K562 (cell line): Measurements from ENCODE around the gene COX6B1. TPM values are rescaled to one million over a fixed set of nuclear protein-coding genes. Genes with fewer than 3 reads are reported as not detected.

Source experiments
- BACH1 ChIP-seq: fragments of 200-800 bp; sonication (Bioruptor generic); IDR thresholded peaks from 2 replicates; pipeline ENCODE4 v1.6.1; 2016; ENCODE audit warnings: missing genetic modification characterization, missing compliant biosample characterization
- BRD4 ChIP-seq: fragments of 200-600 bp; sonication (generic); IDR thresholded peaks from 2 replicates; pipeline ENCODE4 v1.6.1; 2017; ENCODE audit warnings: inconsistent platforms
- CHD2 ChIP-seq: IDR thresholded peaks from 2 replicates; pipeline ENCODE4 v1.6.1; 2011; ENCODE audit warnings: low read depth, low read length
- CREBBP ChIP-seq: IDR thresholded peaks from one replicate; pipeline ENCODE4 v1.6.1; 2012; ENCODE audit warnings: low read depth, mild to moderate bottlenecking, control low read depth, inconsistent platforms, low read length
- CXXC5 ChIP-seq: fragments of 250-450 bp; sonication (Bioruptor Pico); IDR thresholded peaks from 2 replicates; pipeline ENCODE4 v1.8.0; 2022; ENCODE audit warnings: inconsistent platforms, mild to moderate bottlenecking, moderate library complexity
- E2F4 ChIP-seq: sonication (generic); formaldehyde crosslinking; IDR thresholded peaks from 2 replicates; pipeline ENCODE4 v1.8.0; 2022; ENCODE audit warnings: mild to moderate bottlenecking, low read depth, missing genetic modification reagents
- E2F6 ChIP-seq, 2 experiments: IDR thresholded peaks; 2 replicates each; pipeline ENCODE4 v1.6.1; 2011; ENCODE audit warnings: borderline replicate concordance in 1 of 2, control low read depth in 1 of 2, low read depth in 1 of 2, low read length in 1 of 2, mild to moderate bottlenecking in 1 of 2, mixed read lengths in 1 of 2, moderate library complexity in 1 of 2; ENCODE audit not compliant: insufficient read depth in 1 of 2, insufficient read length in 1 of 2, poor library complexity in 1 of 2, severe bottlenecking in 1 of 2; ENCODE audit errors: extremely low read depth in 1 of 2
- FOXA3 ChIP-seq, 2 experiments: fragments of 450-650 bp in 1 of 2; sonication (generic) in 1 of 2; formaldehyde crosslinking; IDR thresholded peaks in 1 of 2; conservative IDR thresholded peaks in 1 of 2; 2 replicates each; pipeline versions ENCODE4 v1.4.0 to v1.8.0; 2020 to 2022; ENCODE audit warnings: mild to moderate bottlenecking in 2 of 2, missing genetic modification reagents in 1 of 2
- GTF2F1 ChIP-seq: IDR thresholded peaks from 2 replicates; pipeline ENCODE4 v1.6.1; 2011; ENCODE audit warnings: low read depth, low read length, improper control_type of control experiment
- HMGN3 ChIP-seq: IDR thresholded peaks from 2 replicates; pipeline ENCODE4 v1.6.1; 2011; ENCODE audit warnings: borderline replicate concordance, low read depth, mild to moderate bottlenecking, mixed read lengths, low read length; ENCODE audit not compliant: insufficient read length; ENCODE audit errors: extremely low read depth
- HNRNPH1 ChIP-seq: fragments of 200-400 bp; formaldehyde crosslinking; optimal IDR thresholded peaks from 2 replicates; pipeline ENCODE3; 2017; ENCODE audit warnings: low read depth, mild to moderate bottlenecking, low read length, moderate library complexity
- RB1 ChIP-seq: fragments of 450-650 bp; IDR thresholded peaks from 2 replicates; pipeline ENCODE4 v1.6.1; 2017; ENCODE audit warnings: low read depth, mild to moderate bottlenecking
- RBM25 ChIP-seq: fragments of 200-400 bp; formaldehyde crosslinking; IDR thresholded peaks from 2 replicates; pipeline ENCODE4 v1.6.1; 2018; ENCODE audit warnings: low read length, low read depth, moderate library complexity; ENCODE audit not compliant: severe bottlenecking
- SETDB1 ChIP-seq: IDR thresholded peaks from one replicate; pipeline ENCODE4 v1.6.1; 2012; ENCODE audit warnings: low read length, control low read depth, inconsistent platforms
- ZEB2 ChIP-seq: fragments of 450-650 bp; IDR thresholded peaks from 2 replicates; pipeline ENCODE4 v1.6.1; 2016
- ZKSCAN3 ChIP-seq: fragments of 250-450 bp; sonication (Bioruptor Pico); IDR thresholded peaks from 2 replicates; pipeline ENCODE4 v1.4.0; 2020
- ZNF143 ChIP-seq: sonication (generic); formaldehyde crosslinking; IDR thresholded peaks from 2 replicates; pipeline ENCODE4 v1.9.0; 2022; ENCODE audit warnings: mild to moderate bottlenecking, missing genetic modification reagents
- ZNF431 ChIP-seq: sonication (generic); formaldehyde crosslinking; IDR thresholded peaks from 2 replicates; pipeline ENCODE4 v1.8.0; 2022; ENCODE audit warnings: mild to moderate bottlenecking, missing genetic modification reagents
- ZSCAN29 ChIP-seq: fragments of 450-650 bp; IDR thresholded peaks from 2 replicates; pipeline ENCODE4 v1.6.1; 2017
- polyA plus RNA-seq, 8 experiments: library from polyadenylated mRNA; depleted of rRNA in 4 of 8; stranded (reverse) in 5 of 8; unstranded in 3 of 8; fragments of >200 nt; fragmentation: Nextera tagmentation in 2 of 8; fragmentation: Illumina TruSeq in 1 of 8; extraction: Ambion mirVana in 2 of 8; extraction: Trizol in 1 of 8; gene quantifications; 2 replicates each; pipeline versions ENCODE4 v1.2.1 to v1.2.3, GENCODE V29; 2011 to 2014; ENCODE audit warnings: inconsistent platforms in 1 of 8, missing spikeins in 1 of 8
- total RNA-seq, 7 experiments: library from RNA; depleted of rRNA in 6 of 7; stranded (reverse); fragments of >200 nt in 6 of 7; fragmentation: Illumina TruSeq in 2 of 7; extraction: Trizol in 2 of 7; gene quantifications; 2 replicates each; pipeline versions ENCODE4 v1.2.1 to v1.2.3, GENCODE V29; 2011 to 2021; ENCODE audit warnings: low replicate concordance in 1 of 7
- TF ChIP-seq, protein P1 (sequence below): IDR thresholded peaks from 3 replicates; pipeline ENCODE4 v1.6.1; 2011; ENCODE audit warnings: borderline replicate concordance, mild to moderate bottlenecking; ENCODE audit not compliant: insufficient read length, insufficient read depth
- TF ChIP-seq, protein P2 (sequence below): sonication (generic); formaldehyde crosslinking; IDR thresholded peaks from 2 replicates; pipeline ENCODE4 v1.8.1; 2023; ENCODE audit warnings: mild to moderate bottlenecking, missing genetic modification reagents
- TF ChIP-seq, protein P3 (sequence below): sonication (generic); formaldehyde crosslinking; IDR thresholded peaks from 2 replicates; pipeline ENCODE4 v1.8.0; 2022; ENCODE audit warnings: mild to moderate bottlenecking, missing genetic modification reagents, borderline replicate concordance

COX6B1 gene
- total and polyA plus RNA-seq, 9 of the 15 experiments (the other 6 are each of a cell fraction or from before 2014, with no cell fraction given): 777 to 2,393 (median 1,219) TPM

DNA sequence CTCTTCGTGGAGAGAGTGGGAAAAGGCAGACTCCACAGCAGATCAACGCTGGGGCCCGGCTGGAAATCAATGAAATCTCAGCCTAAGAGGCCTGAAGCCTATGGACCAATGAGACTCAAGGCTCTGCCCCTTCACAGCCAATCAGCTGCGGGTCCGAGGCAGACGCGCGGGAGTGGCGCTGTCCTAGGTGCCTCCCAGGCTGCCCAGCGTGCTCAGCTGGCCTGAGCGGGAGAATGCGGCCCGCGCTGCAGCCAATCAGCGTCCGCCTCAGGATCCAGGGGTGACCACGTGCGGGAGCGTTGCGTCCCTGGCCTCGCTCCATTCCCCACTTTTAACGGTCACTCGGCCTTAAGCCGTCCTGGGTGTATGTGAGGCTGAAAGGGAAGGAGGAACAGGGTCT is 56.1 kb downstream of the COX6B1 start, which contains the start of gene ZBTB32 (continued):
- TF ChIP-seq, protein P1, sequence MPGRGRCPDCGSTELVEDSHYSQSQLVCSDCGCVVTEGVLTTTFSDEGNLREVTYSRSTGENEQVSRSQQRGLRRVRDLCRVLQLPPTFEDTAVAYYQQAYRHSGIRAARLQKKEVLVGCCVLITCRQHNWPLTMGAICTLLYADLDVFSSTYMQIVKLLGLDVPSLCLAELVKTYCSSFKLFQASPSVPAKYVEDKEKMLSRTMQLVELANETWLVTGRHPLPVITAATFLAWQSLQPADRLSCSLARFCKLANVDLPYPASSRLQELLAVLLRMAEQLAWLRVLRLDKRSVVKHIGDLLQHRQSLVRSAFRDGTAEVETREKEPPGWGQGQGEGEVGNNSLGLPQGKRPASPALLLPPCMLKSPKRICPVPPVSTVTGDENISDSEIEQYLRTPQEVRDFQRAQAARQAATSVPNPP: no peak
- no peak for TF ChIP-seq HNRNPH1
- TF ChIP-seq, protein P2, sequence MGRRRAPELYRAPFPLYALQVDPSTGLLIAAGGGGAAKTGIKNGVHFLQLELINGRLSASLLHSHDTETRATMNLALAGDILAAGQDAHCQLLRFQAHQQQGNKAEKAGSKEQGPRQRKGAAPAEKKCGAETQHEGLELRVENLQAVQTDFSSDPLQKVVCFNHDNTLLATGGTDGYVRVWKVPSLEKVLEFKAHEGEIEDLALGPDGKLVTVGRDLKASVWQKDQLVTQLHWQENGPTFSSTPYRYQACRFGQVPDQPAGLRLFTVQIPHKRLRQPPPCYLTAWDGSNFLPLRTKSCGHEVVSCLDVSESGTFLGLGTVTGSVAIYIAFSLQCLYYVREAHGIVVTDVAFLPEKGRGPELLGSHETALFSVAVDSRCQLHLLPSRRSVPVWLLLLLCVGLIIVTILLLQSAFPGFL: no peak
- TF ChIP-seq BACH1 (tag): no peak
- peak; percentile 74 for TF ChIP-seq RBM25
- peak; percentile 49; the same call in 1 of the 2 replicates for TF ChIP-seq CHD2
- no peak for TF ChIP-seq ZEB2
- TF ChIP-seq ZSCAN29: no peak
- TF ChIP-seq CXXC5 (CRISPR knock-in tag): peak; percentile 85
- peak; percentile 85 for TF ChIP-seq RB1
- TF ChIP-seq CREBBP: no peak
- TF ChIP-seq SETDB1: no peak
- 0 out of 2 replicates have a peak, but pooled peaks have one; percentile 61 for TF ChIP-seq E2F4
- TF ChIP-seq, protein P3, sequence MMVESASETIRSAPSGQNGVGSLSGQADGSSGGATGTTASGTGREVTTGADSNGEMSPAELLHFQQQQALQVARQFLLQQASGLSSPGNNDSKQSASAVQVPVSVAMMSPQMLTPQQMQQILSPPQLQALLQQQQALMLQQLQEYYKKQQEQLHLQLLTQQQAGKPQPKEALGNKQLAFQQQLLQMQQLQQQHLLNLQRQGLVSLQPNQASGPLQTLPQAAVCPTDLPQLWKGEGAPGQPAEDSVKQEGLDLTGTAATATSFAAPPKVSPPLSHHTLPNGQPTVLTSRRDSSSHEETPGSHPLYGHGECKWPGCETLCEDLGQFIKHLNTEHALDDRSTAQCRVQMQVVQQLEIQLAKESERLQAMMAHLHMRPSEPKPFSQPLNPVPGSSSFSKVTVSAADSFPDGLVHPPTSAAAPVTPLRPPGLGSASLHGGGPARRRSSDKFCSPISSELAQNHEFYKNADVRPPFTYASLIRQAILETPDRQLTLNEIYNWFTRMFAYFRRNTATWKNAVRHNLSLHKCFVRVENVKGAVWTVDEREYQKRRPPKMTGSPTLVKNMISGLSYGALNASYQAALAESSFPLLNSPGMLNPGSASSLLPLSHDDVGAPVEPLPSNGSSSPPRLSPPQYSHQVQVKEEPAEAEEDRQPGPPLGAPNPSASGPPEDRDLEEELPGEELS (CRISPR knock-in tag): peak; percentile 55; the same call in 1 of the 2 replicates
- no peak for TF ChIP-seq GTF2F1
- no peak for TF ChIP-seq ZKSCAN3 (CRISPR knock-in tag)
- TF ChIP-seq ZNF143 (CRISPR knock-in tag): peak; percentile 66
- peak; percentile 83 for TF ChIP-seq ZNF431 (CRISPR knock-in tag)
- peak in 1 of 2 experiments; percentile 58; a peak in 2 of 4 replicates for TF ChIP-seq FOXA3 (CRISPR knock-in tag; conservative IDR thresholded peaks at IDR 0.05 in 1 of 2, IDR thresholded peaks at IDR 0.05 in 1 of 2)
- TF ChIP-seq HMGN3: peak; percentile 25
- TF ChIP-seq E2F6 (IDR thresholded peaks at IDR 0.05; ENCODE audit: borderline replicate concordance in 1 of 2, extremely low read depth in 1 of 2, insufficient read depth in 1 of 2, insufficient read length in 1 of 2, low read depth in 1 of 2, low read length in 1 of 2, poor library complexity in 1 of 2, severe bottlenecking in 1 of 2): peak; percentile 100
- TF ChIP-seq BRD4: no peak
